ENCODE results near the gene FGR. TPM values are rescaled to one million over a fixed set of nuclear protein-coding genes. Genes with fewer than 3 reads are reported as not detected.

Gene FGR
- total RNA-seq, 1 donor from 2014 or later = not detected

DNA sequence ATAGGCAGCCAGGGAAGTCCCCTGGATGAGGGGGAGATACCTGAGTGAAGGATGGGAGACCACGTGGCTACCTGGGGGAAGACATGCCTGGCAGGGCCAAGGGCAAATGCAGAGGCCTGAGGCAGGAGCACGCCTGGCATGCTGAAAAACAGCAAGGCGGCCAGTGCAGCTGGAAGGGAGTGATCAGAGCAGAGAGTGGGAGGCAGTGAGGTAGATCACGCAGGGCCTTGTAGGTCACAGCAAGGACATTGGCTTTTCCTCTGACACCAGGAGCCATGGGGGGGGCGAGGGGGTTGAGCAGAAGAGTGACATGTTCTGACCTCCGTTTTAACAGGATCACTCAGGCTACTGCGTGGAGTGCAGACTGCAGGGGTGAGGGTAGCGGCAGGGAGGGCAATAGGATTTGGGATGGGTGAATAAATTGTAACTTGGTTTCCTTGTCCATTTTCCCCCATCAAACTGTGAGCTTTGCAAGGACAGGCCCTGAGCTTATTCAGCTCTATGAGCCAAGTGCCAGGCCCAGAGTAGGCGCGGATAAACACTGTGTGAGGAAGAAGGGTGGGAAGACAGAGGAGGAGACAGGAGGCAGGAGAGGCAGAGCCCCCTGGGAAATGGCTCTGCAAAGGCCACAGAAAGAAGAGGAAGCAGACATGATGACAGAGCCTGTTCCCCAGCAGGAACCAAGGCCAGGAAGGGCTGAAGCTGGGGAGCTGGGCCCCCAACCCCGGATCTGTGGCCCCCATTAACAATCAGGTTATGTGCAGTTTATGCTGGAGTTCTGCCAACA lies 20.4 kb upstream of the FGR start:
- Histone ChIP-seq H3F3A (ENCODE audit: low read depth) (peaks cover 37% of the 10 kb centered on the region), H4K20me1 (ENCODE audit: low read depth) (no peaks in the 10 kb centered on the region), H3K36me3 (no peaks in the 10 kb centered on the region), H3K79me2 (ENCODE audit: low read depth) (no peaks in the 10 kb centered on the region), H3K27ac (peak overlapping the region; percentile 63), H3K9ac (no peak overlapping the region), H3K4me3 (no peak overlapping the region), H2AFZ (replicated peaks) (no peak overlapping the region), H3K4me1 (peaks cover 35% of the 10 kb centered on the region), H3K9me3 (ENCODE audit: low read depth) (no peaks in the 10 kb centered on the region), H3K4me2 (peak overlapping the region; percentile 20), H3K27me3 (no peaks in the 10 kb centered on the region)
- Mint-ChIP-seq H3K9me3 (no peaks in the 10 kb centered on the region), H3K4me1 (peaks cover 56% of the 10 kb centered on the region), H3K27me3 (ENCODE audit: insufficient read depth, low read depth) (peaks cover 8% of the 10 kb centered on the region), H3K36me3 (no peaks in the 10 kb centered on the region), H3K4me3 (peak overlapping the region; percentile 65), H3K27ac (peak overlapping the region; percentile 98)
- TF ChIP-seq, protein P1, sequence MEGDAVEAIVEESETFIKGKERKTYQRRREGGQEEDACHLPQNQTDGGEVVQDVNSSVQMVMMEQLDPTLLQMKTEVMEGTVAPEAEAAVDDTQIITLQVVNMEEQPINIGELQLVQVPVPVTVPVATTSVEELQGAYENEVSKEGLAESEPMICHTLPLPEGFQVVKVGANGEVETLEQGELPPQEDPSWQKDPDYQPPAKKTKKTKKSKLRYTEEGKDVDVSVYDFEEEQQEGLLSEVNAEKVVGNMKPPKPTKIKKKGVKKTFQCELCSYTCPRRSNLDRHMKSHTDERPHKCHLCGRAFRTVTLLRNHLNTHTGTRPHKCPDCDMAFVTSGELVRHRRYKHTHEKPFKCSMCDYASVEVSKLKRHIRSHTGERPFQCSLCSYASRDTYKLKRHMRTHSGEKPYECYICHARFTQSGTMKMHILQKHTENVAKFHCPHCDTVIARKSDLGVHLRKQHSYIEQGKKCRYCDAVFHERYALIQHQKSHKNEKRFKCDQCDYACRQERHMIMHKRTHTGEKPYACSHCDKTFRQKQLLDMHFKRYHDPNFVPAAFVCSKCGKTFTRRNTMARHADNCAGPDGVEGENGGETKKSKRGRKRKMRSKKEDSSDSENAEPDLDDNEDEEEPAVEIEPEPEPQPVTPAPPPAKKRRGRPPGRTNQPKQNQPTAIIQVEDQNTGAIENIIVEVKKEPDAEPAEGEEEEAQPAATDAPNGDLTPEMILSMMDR (IDR thresholded peaks at IDR 0.05) = no peak
- TF ChIP-seq EZH2phosphoT487 (IDR thresholded peaks at IDR 0.05) (no peak), EZH2 (IDR thresholded peaks at IDR 0.05) (no peak)
- peak; percentile 20 for DNase-seq (ENCODE audit: low spot score)

DNA sequence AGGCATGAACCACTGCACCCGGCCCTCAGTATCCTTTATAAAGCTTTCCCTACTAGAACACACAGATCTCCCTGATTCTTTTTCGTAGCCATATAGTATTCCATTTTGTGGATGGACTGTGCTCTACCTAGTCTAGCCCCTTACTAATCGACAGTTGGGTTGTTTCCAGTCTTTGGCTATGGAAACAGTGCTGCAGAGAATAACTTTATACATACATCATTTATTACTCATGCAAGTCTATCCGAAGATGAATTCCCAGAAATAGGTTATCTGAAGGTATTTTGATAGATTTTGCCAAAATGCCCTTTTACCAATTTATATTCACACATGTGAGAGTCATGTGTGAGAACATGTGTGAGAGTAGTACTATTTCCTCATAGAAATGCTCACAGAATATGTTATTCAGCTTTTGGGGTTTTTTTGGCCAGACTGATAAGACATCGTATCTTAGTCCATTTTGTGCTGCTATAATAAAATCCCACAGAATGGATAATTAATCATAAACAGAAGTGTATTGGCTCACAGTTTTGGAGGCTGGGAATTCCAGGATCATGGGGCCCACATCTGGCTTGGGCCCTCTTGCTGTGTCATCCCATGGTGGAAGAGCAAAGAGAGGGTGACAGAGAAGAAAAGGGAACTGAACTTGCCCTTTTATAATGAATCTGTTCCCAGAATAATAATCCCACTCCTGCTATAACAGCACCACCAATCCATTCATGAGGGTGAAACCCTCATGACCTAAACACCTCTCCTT lies 17.3 kb upstream of the FGR start:
- Histone ChIP-seq H3K9ac (no peak overlapping the region), H4K20me1 (ENCODE audit: low read depth) (no peaks in the 10 kb centered on the region), H3K79me2 (ENCODE audit: low read depth) (no peaks in the 10 kb centered on the region), H3K4me3 (no peak overlapping the region), H3K4me1 (peaks cover 37% of the 10 kb centered on the region), H3K4me2 (no peak overlapping the region), H3K27ac (no peak overlapping the region), H2AFZ (replicated peaks) (no peak overlapping the region), H3F3A (ENCODE audit: low read depth) (peaks cover 29% of the 10 kb centered on the region), H3K27me3 (no peaks in the 10 kb centered on the region), H3K9me3 (ENCODE audit: low read depth) (no peaks in the 10 kb centered on the region), H3K36me3 (no peaks in the 10 kb centered on the region)
- no peak for TF ChIP-seq EZH2 (IDR thresholded peaks at IDR 0.05)
- TF ChIP-seq, protein P1 (IDR thresholded peaks at IDR 0.05) = no peak
- TF ChIP-seq EZH2phosphoT487 (IDR thresholded peaks at IDR 0.05) = no peak
- H3K36me3 Mint-ChIP-seq = no peaks in the 10 kb centered on the region
- DNase-seq (ENCODE audit: low spot score) = no peak
- H3K27me3 Mint-ChIP-seq (ENCODE audit: insufficient read depth, low read depth) = peaks cover 13% of the 10 kb centered on the region
- H3K4me1 Mint-ChIP-seq = peaks cover 49% of the 10 kb centered on the region
- H3K4me3 Mint-ChIP-seq = no peak overlapping the region
- H3K27ac Mint-ChIP-seq = peak overlapping the region; percentile 89
- no peaks in the 10 kb centered on the region for H3K9me3 Mint-ChIP-seq

DNA sequence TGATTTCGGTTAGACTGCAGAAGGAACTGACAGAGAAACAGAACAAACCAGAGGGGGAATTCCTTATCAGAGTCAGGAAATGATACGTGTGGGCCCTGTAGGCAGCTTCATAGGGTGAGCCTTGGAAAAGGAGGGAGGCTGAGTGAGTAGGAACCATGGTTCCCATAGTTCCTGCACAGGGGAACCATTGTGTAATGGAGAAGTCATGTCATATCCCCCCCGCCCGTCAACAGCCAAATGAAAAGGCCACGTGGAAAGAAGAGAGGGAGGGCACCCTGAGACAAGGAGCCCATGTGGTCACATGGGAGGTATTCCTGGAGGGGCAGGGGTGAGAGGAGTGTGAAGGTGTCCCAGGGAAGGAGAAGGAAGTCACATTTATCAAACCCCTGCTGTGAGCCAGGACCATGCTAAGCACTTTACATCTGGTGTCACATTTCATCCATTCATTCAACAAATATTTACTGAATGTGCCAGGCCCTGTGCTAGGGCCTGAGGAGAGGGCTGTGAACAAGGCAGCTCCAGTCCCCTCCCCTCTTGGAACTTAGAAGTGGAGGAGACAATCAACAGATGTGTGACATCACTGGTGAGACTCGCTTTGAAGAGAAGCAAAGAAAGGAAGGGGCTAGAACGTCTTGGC lies 15.7 kb upstream of the FGR start:
- no peaks in the 10 kb centered on the region for H3K27me3 ChIP-seq
- H3K4me3 Mint-ChIP-seq = peak overlapping the region; percentile 2
- H3K4me1 Mint-ChIP-seq = peaks cover 39% of the 10 kb centered on the region
- H3K4me2 ChIP-seq = peak overlapping the region; percentile 16
- H2AFZ ChIP-seq (replicated peaks) = peak overlapping the region; percentile 75
- H3F3A ChIP-seq (ENCODE audit: low read depth) = peaks cover 19% of the 10 kb centered on the region
- H3K9me3 Mint-ChIP-seq = no peaks in the 10 kb centered on the region
- H3K9me3 ChIP-seq (ENCODE audit: low read depth) = no peaks in the 10 kb centered on the region
- no peaks in the 10 kb centered on the region for H4K20me1 ChIP-seq (ENCODE audit: low read depth)
- H3K79me2 ChIP-seq (ENCODE audit: low read depth) = no peaks in the 10 kb centered on the region
- peaks cover 27% of the 10 kb centered on the region for H3K4me1 ChIP-seq
- peak; percentile 53 for DNase-seq (ENCODE audit: low spot score)
- no peak overlapping the region for H3K27ac ChIP-seq
- H3K36me3 ChIP-seq = no peaks in the 10 kb centered on the region
- peak overlapping the region; percentile 82 for H3K27ac Mint-ChIP-seq
- H3K27me3 Mint-ChIP-seq (ENCODE audit: insufficient read depth, low read depth) = peaks cover 10% of the 10 kb centered on the region
- TF ChIP-seq, protein P1 (IDR thresholded peaks at IDR 0.05) = no peak
- TF ChIP-seq EZH2phosphoT487 (IDR thresholded peaks at IDR 0.05) (no peak), EZH2 (IDR thresholded peaks at IDR 0.05) (no peak)
- H3K36me3 Mint-ChIP-seq = no peaks in the 10 kb centered on the region
- no peak overlapping the region for H3K4me3 ChIP-seq
- H3K9ac ChIP-seq = no peak overlapping the region
